ENCODE data around the gene FBN1. TPM values are rescaled to one million over a fixed set of nuclear protein-coding genes. Genes with fewer than 3 reads are reported as not detected.

The FBN1 gene
- total RNA-seq, 1 donor from 2014 or later, result 1,183 TPM

DNA sequence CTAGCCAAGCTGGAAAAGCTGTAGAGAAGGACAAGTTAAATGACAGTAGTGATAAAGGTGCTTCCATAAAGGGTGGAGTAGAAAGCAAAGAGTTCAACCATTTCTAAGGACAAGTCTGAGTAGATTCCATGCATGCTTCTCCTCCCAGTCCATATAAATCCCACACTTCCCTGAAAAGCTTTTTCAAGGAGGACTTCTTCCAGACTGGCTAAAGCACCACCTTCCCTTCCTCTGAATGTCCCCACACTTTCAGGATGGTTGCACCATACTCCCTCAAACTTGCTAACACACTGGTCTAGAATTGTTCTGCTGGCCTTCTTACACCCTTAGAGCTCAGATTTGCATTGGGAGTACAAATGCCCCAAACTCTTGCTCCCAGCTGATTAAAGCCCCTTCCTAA, 40.9 kb downstream of the FBN1 start:
- no peaks in the 10 kb centered on the region for H3K9me3 Mint-ChIP-seq (ENCODE audit: low read depth)
- H3K27ac Mint-ChIP-seq (ENCODE audit: unreplicated experiment), result peak overlapping the region; percentile 93
- no peak for DNase-seq (ENCODE audit: low spot score)
- H3K4me3 Mint-ChIP-seq (ENCODE audit: unreplicated experiment), result no peak overlapping the region
- peaks cover 52% of the 10 kb centered on the region for H3K36me3 Mint-ChIP-seq (ENCODE audit: low read depth)
- TF ChIP-seq, protein P1, sequence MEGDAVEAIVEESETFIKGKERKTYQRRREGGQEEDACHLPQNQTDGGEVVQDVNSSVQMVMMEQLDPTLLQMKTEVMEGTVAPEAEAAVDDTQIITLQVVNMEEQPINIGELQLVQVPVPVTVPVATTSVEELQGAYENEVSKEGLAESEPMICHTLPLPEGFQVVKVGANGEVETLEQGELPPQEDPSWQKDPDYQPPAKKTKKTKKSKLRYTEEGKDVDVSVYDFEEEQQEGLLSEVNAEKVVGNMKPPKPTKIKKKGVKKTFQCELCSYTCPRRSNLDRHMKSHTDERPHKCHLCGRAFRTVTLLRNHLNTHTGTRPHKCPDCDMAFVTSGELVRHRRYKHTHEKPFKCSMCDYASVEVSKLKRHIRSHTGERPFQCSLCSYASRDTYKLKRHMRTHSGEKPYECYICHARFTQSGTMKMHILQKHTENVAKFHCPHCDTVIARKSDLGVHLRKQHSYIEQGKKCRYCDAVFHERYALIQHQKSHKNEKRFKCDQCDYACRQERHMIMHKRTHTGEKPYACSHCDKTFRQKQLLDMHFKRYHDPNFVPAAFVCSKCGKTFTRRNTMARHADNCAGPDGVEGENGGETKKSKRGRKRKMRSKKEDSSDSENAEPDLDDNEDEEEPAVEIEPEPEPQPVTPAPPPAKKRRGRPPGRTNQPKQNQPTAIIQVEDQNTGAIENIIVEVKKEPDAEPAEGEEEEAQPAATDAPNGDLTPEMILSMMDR (IDR thresholded peaks at IDR 0.05), result no peak
- H3K4me1 Mint-ChIP-seq (ENCODE audit: low read depth), result peaks cover 85% of the 10 kb centered on the region
- no peaks in the 10 kb centered on the region for H3K27me3 Mint-ChIP-seq (ENCODE audit: low read depth)

DNA sequence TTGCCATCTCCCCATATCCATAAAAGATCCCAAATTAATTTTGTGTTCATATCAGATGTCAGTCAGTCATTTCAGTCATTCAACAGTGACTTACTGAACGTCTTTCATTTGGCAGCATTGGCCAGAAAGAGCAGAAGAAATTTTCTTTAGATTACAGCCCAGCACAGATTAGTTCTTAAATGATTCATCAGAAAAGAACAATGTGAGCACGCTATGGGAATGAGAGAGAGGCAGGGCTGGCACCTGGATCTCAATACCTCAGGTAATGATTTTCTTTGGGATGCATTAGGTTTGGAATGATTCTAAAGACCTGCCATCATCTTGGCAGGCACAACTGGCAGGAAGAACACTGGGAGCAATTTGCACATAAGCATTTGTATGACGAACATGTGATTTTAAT, 41.6 kb downstream of the FBN1 start:
- H3K27ac Mint-ChIP-seq (ENCODE audit: unreplicated experiment), result peak overlapping the region; percentile 93
- TF ChIP-seq, protein P1 (IDR thresholded peaks at IDR 0.05), result no peak
- H3K4me1 Mint-ChIP-seq (ENCODE audit: low read depth), result peaks cover 81% of the 10 kb centered on the region
- no peak for DNase-seq (ENCODE audit: low spot score)
- H3K27me3 Mint-ChIP-seq (ENCODE audit: low read depth), result no peaks in the 10 kb centered on the region
- no peak overlapping the region for H3K4me3 Mint-ChIP-seq (ENCODE audit: unreplicated experiment)
- peaks cover 48% of the 10 kb centered on the region for H3K36me3 Mint-ChIP-seq (ENCODE audit: low read depth)
- H3K9me3 Mint-ChIP-seq (ENCODE audit: low read depth), result no peaks in the 10 kb centered on the region

DNA sequence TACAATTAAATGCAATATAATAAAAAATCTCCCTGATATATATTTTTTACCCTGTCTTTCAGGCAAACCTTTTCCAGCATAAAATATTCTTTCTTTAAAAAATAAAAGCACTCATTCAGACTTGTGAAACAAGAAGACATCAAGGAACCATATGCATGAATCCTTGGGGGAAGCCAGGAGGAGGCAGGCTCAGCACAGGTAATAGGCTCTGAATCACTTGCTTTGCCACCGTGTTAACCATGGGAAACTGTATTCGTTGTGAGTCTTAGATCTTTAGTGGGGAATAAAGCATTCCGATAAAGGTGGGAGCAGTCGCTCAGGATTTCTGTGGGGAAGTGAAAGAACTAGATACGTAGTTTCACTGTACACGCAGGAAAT, 42.4 kb downstream of the FBN1 start:
- Mint-ChIP-seq H3K4me3 (ENCODE audit: unreplicated experiment) (peak overlapping the region; percentile 13), H3K9me3 (ENCODE audit: low read depth) (no peaks in the 10 kb centered on the region), H3K36me3 (ENCODE audit: low read depth) (peaks cover 41% of the 10 kb centered on the region), H3K27ac (ENCODE audit: unreplicated experiment) (peak overlapping the region; percentile 93), H3K4me1 (ENCODE audit: low read depth) (peaks cover 73% of the 10 kb centered on the region), H3K27me3 (ENCODE audit: low read depth) (no peaks in the 10 kb centered on the region)
- DNase-seq (ENCODE audit: low spot score), result no peak
- TF ChIP-seq, protein P1 (IDR thresholded peaks at IDR 0.05), result peak; percentile 57

DNA sequence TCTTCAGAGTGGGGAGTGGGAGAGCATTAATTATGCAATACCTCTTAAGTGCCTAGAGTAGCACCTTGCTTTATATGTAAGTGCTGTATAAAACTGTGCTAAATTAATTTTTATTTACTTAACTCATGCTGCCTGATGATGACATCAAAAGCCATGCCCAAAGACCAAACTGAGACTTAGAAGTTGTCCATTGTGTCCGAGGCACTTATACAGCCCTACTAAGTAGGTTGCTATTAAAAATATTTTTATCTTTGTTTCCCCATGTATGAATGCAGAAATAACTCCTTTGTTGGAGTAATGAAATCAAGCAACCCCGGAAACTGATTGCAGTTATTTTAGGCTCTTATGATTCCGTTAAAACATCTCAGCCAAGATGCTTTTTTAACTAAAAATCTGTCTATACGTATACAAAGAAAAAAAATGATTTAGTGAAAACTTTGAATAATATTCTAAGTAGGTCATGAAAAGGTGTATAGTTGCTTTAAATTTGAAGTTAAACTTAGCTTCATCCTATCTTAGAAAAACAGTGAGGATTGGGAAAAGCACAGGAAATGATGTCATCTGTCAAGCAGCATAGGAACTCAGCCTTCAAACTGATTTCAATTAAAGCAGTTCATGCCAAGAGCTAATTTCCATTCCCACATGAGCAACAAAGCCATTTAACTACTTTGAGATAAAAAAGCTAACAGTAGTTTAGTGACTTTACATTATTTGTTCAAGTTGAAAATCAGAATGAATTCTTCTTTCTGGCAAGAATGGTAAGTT, 43.0 kb downstream of the FBN1 start:
- Mint-ChIP-seq H3K27me3 (ENCODE audit: low read depth) (no peaks in the 10 kb centered on the region), H3K36me3 (ENCODE audit: low read depth) (peaks cover 37% of the 10 kb centered on the region), H3K4me3 (ENCODE audit: unreplicated experiment) (no peak overlapping the region), H3K9me3 (ENCODE audit: low read depth) (no peaks in the 10 kb centered on the region), H3K27ac (ENCODE audit: unreplicated experiment) (peak overlapping the region; percentile 93), H3K4me1 (ENCODE audit: low read depth) (peaks cover 68% of the 10 kb centered on the region)
- TF ChIP-seq, protein P1 (IDR thresholded peaks at IDR 0.05), result no peak
- no peak for DNase-seq (ENCODE audit: low spot score)

DNA sequence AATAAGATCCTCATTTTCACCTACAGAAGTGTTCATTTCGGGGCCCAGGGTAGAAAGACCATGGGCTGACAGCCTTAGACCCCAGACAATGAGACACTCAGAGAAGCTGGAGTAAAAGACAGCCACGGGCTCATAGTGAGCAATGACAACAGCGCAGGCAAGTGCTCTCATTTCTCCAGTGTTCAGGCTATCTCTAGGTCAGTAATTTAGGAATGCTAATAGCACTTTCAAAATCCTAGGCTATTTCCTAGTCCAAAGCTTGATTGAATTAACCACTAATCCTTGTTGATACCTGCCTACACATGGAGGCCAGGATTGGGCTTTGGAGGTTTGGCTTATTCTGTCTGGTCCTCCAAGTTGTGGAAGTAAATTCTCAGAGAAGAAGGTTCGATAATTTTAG, 44.4 kb downstream of the FBN1 start:
- DNase-seq (ENCODE audit: low spot score), result no peak
- TF ChIP-seq, protein P1 (IDR thresholded peaks at IDR 0.05), result no peak
- no peaks in the 10 kb centered on the region for H3K9me3 Mint-ChIP-seq (ENCODE audit: low read depth)
- H3K4me3 Mint-ChIP-seq (ENCODE audit: unreplicated experiment), result no peak overlapping the region
- no peaks in the 10 kb centered on the region for H3K27me3 Mint-ChIP-seq (ENCODE audit: low read depth)
- peak overlapping the region; percentile 93 for H3K27ac Mint-ChIP-seq (ENCODE audit: unreplicated experiment)
- peaks cover 31% of the 10 kb centered on the region for H3K36me3 Mint-ChIP-seq (ENCODE audit: low read depth)
- H3K4me1 Mint-ChIP-seq (ENCODE audit: low read depth), result peaks cover 60% of the 10 kb centered on the region

Data from chondrocyte (in vitro differentiated cells).